ENCODE results near the gene NLGN4Y. TPM values are rescaled to one million over a fixed set of nuclear protein-coding genes. Genes with fewer than 3 reads are reported as not detected.

Gene NLGN4Y
- total and polyA plus RNA-seq, 2 experiments from 2014 or later, result 10.9 to 73.6 TPM

- H3K9me3 Mint-ChIP-seq, result peaks cover 11% of the 10 kb centered on the region; the same call in 2 of the 3 replicates
- Histone ChIP-seq H2AFZ (no peak overlapping the region), H3K4me1 (ENCODE audit: insufficient read depth) (no peaks in the 10 kb centered on the region), H3F3A (replicated peaks; ENCODE audit: low read depth) (no peaks in the 10 kb centered on the region), H3K27ac (ENCODE audit: low read depth) (no peak overlapping the region), H3K27me3 (ENCODE audit: insufficient read depth) (no peaks in the 10 kb centered on the region), H3K4me2 (no peak overlapping the region), H3K4me3 (no peak overlapping the region), H3K9me2 (ENCODE audit: insufficient read depth) (no peaks in the 10 kb centered on the region), H3K36me3 (ENCODE audit: insufficient read depth) (no peaks in the 10 kb centered on the region), H3K79me2 (replicated peaks; ENCODE audit: insufficient read depth) (no peaks in the 10 kb centered on the region), H4K20me1 (replicated peaks; ENCODE audit: insufficient read depth) (no peaks in the 10 kb centered on the region)
- peaks cover 40% of the 10 kb centered on the region for H3K36me3 Mint-ChIP-seq (ENCODE audit: low read depth)
- DNase-seq (ENCODE audit: low spot score), result no peak
- no peak for TF ChIP-seq REST (IDR thresholded peaks at IDR 0.05; ENCODE audit: unreplicated experiment)
- no peak for TF ChIP-seq NANOG (IDR thresholded peaks at IDR 0.05; ENCODE audit: borderline replicate concordance)
- TF ChIP-seq ZNF462 (CRISPR knock-in tag; IDR thresholded peaks at IDR 0.05), result no peak
- no peak for TF ChIP-seq ETS1 (IDR thresholded peaks at IDR 0.05)
- TF ChIP-seq EZH2 (IDR thresholded peaks at IDR 0.05; ENCODE audit: low read depth, unreplicated experiment), result no peak
- no peak for TF ChIP-seq CTCF (conservative IDR thresholded peaks at IDR 0.05; ENCODE audit: low read depth in 2 of 2)
- no peak for TF ChIP-seq STAT1 (IDR thresholded peaks at IDR 0.05; ENCODE audit: unreplicated experiment)
- TF ChIP-seq JUNB (IDR thresholded peaks at IDR 0.05; ENCODE audit: unreplicated experiment), result no peak
- no peak for TF ChIP-seq EZH2phosphoT487 (IDR thresholded peaks at IDR 0.05; ENCODE audit: unreplicated experiment)
- TF ChIP-seq ZNF114 (CRISPR knock-in tag; IDR thresholded peaks at IDR 0.05), result no peak
- TF ChIP-seq POLR2AphosphoS5 (IDR thresholded peaks at IDR 0.05; ENCODE audit: low read depth), result no peak
- H3K4me1 Mint-ChIP-seq, result peaks cover 7% of the 10 kb centered on the region; the same call in 1 of the 3 replicates
- no peak overlapping the region for H3K4me3 Mint-ChIP-seq
- H3K27me3 Mint-ChIP-seq (ENCODE audit: insufficient read depth, low read depth, poor library complexity), result peaks cover 9% of the 10 kb centered on the region
- ATAC-seq, result no peak
- H3K27ac Mint-ChIP-seq, result no peak overlapping the region; the same call in 1 of the 2 replicates
These were observed 310.1 kb downstream of the NLGN4Y start for GRCh38 chrY:14834103-14835060.
